IPS DF 19.7 (cell line): ENCODE data around the gene CLEC3B.
"Not testable (repeated sequence)": the region's sequence is repeated elsewhere in the genome, so short reads cannot be mapped to it uniquely, and the experiment has no call there.

Source experiments
- DNase-seq: peaks from one replicate; pipeline ENCODE4 v3.0.0-alpha.2; 2013; ENCODE audit warnings: low read depth, low spot score

Gene CLEC3B

DNA sequence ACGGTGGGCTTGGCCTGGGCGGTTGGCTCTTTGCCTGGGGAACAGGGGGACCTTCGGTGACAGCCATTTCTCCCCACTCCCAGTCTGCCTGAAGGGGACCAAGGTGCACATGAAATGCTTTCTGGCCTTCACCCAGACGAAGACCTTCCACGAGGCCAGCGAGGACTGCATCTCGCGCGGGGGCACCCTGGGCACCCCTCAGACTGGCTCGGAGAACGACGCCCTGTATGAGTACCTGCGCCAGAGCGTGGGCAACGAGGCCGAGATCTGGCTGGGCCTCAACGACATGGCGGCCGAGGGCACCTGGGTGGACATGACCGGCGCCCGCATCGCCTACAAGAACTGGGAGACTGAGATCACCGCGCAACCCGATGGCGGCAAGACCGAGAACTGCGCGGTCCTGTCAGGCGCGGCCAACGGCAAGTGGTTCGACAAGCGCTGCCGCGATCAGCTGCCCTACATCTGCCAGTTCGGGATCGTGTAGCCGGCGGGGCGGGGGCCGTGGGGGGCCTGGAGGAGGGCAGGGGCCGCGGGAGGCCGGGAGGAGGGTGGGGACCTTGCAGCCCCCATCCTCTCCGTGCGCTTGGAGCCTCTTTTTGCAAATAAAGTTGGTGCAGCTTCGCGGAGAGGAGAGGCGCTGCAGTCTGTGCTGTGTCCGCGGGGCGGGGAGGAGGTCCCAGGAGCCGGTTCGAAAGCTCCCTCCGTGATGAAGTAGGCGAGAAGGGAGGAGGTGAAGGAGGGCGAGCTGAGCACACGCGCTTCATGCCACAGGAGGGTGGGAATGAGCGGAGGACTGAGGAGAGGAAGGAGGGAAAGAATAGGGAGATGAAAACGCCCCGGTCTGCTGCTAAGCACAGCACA lies 9.6 kb downstream of the CLEC3B start:
- no peak for DNase-seq

DNA sequence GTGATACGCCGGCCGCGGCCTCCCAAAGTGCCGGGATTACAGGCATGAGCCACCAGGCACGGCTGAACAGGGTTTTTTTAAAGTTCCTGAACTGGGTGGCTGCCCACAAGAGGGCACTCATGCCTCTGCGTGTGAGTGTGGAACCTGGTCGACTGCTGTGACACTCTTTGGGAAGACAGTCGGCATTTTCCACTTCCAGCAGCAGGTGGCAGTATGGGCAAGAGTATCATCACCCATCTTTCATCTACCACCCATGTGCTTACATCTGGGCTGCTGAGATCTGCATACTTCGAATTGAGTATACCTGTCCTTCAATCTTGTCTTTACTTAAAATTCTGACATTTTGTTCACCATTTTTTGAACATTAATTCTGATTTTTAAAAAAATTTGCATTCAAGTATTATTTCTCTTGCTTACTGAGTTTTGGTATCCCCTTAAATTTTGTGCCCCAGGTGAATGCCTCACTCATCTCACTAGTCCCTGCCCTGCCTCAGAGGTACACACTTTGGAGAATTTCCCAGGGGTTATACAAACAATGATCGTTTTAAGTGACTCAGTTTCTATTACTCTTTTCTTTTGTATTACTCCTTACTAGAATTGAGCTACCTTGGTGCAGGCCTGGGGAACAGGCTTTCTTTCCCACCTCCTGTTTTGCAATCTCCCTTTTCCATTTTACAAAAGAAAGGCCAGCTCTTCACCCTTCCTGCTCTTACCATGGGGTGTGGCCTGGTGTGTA lies 11.8 kb downstream of the CLEC3B start:
- DNase-seq: peak; percentile 86

DNA sequence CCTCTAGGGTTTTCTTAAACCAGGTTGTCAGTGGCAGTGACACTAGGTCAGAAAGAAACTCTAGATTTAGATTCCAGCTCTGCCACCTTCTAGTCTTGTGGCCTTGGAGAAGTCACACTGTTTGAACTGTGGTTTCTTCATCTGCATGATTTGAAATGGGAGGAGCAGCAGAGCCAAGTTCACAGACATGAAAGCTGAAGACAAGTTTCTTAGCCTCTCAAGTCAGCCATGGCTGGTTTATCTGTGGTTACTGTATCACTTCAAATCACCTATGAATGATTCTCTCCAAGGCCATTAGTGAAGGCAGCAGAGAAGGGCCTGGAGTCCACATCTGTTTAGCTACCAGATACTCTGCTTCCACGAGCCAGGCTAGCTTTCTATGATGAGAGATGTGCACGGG lies 15.6 kb downstream of the CLEC3B start:
- DNase-seq: no peak

DNA sequence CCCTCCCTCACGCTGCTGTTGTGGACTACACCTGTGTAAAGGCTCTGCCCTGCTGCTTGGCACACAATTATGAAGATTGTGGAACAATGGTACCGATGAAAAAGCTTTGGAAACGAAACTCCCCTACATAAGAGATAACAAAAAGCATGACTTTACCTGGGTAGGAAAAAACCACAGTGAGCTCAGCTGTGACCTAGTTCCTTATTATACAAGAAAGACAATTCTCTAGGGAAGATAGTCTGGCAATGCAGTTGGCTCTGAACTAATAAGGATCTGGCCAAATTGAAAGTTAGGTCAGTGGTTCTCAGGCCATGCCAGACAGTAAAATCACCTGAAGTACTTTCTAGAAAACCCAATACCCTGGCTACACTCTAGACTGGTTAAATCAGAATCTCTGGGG lies 16.1 kb downstream of the CLEC3B start:
- DNase-seq: no peak

DNA sequence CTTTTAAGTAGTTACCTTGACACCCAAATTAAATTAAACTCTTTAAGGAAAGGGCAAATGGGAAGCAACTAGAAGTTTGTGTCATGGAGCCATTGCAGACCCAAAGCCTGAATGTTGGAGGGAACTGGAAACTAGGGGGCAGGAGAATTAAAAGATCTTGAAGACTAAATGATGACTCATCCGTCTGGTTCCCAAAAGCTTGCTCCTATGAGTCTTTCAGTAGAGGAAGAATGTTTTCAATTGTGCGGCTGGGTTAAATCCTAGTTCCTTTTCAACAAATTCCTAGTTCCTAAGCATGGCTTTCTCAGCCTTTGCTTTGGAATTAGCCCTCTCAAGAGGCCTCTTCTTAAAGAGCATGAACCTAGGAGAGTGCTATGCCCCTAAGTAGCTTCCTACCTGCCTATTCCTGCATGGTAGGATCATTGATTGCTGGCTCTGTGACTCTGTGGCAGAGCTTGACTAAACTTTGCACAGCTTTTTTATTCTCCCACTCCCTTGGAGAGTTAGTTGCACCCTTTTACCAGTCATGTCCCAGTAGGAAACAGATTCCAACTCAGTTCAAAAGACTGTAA lies 17.7 kb downstream of the CLEC3B start:
- DNase-seq: no peak

DNA sequence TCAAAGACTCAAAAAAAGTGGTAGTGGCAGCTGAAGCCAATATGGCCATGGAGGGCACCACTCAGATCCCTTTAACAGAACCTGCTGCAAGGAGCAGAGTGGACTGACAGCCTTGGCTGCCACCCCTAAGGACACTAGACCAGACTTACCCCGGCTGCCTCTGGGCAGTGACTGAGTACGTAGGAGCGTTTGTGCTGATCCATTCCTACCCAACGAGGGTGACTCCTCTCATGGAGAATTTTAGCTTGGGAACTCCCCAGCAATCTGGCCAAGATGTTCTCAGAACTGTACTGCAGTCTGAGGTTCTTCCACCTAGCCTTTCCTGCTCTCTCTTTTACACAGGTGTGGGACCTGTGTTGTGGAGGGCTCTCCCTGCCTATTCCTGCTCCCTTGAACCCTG lies 22.1 kb downstream of the CLEC3B start:
- DNase-seq: no peak

DNA sequence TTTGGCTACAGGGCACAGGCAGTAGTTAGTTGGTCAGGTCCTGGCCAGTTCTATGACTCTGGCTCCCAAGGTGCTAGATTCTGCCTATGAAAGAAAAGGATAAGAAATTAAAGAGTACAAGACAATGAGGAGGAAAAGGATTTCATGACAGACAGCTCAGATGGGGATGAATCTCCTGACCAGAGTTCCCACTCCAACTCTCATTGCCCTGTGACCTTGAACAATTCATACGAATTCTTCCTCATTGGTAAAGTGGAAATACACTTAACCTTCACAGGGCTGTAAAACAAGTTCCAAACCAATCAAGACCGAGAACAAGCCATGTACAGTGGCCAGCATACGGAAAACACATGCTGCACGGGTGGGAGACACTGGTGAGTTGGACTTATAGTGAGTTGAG lies 23.7 kb downstream of the CLEC3B start:
- DNase-seq: no peak

DNA sequence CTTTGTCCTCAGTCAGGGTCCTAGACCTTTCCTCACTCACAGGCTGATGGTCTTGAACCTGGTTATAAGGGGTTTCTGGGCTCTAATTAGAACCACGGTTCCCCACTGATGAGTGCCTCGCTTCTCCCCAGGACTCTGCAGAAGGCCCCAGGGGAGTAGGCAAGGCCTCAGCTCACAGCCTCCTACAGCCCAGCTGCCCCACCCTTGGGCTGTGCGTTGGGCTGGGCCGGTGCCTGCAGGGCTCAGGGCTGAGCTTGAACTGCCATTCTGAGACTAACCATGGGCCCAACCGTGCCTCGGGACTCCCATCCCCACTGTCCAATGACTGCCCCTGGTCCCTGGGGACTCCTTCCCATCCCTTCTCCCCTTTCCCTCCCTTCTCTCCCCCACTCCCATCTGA lies 25.6 kb downstream of the CLEC3B start:
- DNase-seq: no peak

DNA sequence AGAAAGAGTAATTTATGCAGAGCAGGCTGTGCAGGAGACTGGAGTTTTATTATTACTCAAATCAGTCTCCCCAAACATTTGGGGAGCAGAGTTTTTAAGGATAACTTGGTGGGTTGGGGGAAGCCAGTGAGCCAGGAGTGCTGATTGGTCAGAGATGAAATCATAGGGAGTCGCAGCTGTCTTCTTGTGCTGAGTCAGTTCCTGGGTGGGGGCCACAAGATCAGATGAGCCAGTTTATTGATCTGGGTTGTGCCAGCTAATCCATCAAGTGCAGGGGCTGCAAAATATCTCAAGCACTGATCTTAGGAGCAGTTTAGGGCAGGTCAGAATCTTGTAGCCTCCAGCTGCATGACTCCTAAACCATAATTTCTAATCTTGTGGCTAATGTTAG lies 27.7 kb downstream of the CLEC3B start:
- DNase-seq: not testable (repeated sequence)

DNA sequence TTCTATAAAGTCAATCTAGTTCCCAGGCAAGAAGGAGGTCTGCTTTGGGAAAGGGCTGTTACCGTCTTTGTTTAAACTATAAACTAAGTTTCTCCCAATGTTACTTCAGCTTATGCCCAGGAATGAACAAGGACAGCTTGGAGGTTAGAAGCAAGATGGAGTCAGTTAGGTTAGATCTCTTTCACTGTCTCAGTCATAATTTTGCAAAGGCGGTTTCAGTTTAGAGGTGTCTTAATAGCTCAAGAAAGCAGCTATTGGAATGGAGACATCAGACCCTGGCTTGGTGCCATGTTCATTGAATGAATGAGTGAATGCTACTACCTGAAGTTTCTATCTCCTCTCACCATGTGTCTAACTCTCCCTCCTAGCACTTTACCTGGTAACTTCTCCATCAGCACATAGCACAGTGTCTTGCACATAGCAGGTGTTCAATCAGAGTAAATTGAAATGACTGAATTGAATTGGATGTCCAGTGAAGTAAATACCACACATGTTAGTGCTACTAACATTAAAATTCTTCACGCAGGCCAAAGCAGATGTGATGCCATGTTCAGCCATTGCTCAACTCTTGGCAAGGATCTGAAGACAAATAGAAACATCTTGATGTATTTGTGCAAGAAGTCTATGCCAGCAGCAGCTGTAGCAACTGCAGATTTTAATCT lies 28.2 kb downstream of the CLEC3B start:
- DNase-seq: no peak

DNA sequence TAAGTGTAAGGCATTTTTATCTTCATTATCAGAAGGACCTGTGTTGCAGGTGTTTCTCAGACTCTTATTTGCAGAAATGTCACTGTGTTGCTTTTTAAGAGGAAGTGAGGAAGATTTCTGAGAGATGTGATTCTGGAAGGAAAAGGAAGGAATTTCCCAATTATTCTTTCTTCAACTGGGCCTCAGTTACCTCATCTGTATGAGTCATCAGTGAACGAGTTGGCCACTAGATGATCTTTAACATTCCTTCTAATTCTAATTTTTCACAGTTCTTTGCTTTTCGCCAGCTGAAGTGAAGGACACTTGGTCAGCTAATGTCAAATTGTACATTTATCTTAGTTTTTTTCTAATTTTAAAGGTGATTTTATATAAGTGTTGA lies 28.9 kb downstream of the CLEC3B start:
- no peak for DNase-seq

DNA sequence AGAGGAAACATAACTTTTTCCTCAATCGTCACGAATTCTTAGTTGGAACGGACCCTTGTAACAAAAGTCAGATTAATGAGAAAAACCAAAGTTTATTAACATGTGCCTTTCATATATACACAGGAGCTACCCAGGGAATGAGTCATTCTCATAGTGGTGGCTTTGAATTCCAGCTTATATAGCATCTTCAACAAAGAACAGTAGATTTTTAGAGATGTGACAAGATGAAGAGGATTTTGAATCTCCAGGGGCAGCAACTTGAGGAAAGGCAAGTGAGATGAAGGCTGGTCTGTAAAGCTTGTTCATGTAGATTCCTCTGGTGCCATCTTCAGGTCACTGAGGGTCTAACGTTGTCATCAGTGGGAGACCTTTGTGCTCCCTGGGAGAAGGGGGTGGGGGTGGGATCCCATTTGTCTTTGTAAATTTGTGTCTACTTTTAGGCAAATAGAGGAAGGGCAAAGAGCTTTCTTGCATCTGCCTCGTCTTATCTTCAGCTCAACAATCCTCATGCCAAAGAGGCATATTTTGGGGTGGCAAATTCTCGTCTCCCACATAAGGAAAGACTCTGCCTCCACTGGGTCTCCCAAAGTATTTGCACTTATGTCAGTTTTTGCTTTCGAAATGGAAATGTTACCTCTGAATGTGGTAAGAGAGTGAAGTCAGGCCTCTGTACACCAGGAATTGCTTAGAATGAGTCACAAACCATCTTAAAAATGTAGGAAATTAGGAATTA lies 29.5 kb downstream of the CLEC3B start:
- peak; percentile 63 for DNase-seq

DNA sequence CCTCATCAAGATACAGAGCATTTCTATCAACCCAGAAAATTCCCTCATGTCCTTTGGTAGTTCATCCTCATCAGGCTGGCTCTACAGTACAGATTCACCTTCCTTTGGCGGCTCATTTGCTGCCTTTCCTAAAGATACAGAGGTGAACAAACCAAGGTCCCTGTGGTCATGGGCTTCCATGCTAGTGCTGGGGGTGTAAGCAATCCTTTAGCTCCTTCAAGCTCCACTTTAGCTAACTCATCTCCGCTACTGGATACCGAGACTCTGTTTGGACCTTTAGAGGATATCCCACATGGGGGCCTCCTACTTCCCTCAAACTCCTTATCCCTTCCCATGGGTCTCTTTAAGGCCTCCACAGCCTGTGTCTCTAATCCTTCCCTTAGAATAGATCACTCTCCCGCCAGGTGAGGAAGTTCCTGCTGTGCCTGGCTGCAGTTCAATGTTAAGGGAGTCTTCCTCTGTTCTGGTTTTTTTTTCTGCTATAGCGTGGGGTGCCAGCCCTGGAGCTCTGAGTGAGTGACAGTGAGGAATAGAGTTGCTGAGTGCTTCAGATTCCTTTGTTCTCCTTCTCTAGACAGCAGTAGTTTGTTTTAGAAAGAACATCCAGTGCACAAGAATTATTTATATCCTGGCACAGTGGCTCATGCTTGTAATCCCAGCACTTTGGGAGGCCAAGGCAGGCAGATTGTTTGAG lies 30.7 kb downstream of the CLEC3B start:
- DNase-seq: peak; percentile 45

DNA sequence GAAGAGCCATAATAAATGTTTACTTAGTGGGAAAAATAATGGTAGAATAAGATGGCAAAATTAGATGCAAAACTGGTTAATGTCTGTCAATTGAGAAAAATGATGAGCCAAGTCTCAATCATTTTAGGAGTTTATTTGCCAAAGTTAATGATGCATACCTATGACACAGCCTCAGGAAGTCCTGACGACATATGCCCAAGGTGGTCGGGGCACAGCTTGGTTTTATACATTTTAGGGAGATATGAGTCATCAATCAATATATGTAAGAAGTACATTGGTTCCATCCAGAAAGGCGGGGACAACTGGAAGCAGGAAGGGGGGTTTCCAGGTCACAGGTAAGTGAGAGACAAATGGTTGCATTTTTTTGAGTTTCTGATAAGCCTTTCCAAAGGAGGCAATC lies 31.5 kb downstream of the CLEC3B start:
- DNase-seq: no peak

DNA sequence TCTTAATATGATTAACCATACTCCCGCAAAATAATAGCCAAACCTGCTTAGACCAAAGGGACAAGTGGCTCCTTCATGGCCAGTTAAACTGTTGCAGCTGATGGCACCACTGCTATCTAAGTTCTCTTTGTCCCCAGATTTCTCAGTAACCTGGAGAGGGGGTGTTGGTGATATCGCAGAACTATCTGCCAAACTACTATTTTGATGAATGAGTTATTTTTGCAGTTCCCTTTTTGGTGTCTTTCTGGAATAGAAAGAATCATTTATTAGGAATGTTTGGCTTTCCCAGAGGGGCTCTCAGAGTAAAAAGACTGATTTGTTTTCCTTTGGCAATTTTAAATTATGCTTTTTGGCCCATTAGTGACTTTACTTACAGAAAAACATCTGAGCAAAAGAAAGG lies 33.0 kb downstream of the CLEC3B start:
- DNase-seq: no peak

DNA sequence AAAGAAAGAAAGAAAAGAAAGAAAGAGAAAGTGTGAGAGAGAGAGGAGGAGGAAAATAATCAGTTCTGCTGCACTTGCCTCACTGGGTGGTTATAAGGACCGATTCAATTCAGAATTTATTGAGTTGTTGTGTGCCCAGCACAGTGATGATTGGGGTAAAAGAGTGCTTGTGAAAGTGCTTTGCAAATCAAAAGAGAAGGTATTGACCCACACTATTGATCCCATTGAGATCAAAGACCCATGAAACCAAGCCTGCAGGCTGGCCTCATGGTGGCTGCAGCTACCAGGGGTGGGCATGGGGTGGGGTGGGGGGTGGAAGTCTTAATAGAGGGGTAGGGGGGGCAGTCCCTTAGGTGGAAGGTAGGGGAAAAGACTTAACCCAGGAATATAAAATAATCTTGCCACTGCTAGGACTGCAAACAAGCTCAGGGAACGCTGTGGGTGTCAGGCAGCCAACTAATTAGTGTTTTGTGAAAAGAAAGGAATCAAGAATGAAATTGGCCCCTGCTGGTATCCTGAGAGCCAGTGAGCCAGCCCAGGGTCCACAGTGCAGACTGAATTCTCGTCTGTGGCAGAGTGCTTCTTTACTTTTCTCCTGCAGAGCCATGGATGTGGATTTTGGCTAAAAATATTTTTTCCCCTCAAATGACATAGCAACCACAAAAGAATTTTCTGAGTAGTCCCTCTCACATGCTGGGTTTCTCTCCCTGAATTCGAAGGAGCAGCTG lies 34.2 kb downstream of the CLEC3B start:
- DNase-seq: no peak

DNA sequence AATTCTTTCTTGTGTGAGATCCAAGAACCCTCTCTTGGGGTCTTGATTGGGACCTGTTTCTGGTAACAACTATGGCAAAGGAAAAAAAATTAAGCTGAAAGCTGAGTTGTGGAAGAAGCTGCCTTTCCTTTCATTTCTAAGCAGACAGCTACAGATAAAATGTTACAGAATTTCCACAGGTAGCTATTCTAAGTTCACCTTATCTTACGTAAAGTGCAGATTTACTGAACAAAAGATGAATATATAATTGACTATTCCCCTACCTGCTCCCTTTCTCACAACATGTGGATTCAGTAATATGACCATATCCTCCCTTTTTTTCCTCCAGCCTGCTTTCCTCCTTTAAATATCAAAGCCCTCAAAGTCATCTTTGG lies 36.6 kb downstream of the CLEC3B start:
- no peak for DNase-seq

DNA sequence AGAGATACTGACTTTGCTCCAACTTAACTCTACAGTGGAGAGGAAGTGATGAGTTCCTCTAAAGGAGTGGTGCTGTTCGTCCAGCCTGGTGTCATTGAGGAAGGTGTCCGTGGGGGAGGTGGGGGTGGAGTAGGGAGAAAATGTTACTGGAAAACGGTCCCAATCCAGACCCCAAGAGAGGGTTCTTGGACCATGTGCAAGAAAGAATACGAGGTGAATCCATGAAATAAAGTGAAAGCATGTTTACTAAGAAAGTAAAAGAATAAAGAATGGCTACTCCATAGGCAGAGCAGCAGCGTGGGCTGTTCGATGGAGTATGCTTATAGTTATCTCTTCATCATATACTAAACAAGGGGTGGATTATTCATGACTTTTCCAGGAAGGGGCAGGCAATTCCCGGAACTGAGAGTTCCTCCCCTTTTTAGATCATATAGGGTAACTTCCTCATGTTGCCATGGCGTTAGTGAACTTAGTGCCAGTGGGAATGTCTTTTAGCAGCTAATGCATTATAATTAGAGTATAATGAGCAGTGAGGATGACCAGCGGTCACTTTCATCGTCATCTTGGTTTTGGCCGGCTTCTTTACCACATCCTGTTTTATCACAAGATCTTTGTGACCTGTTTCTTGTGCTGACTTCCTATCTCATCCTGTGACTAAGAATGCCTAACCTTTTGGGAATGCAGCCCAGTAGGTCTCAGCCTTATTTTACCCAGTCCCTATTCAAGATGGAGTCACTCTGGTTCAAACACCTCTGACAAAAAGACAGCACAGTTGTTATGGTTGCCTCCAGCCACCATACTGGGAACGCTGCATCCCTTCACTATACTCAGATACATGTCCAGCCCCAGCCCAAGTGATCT lies 38.6 kb downstream of the CLEC3B start:
- no peak for DNase-seq

DNA sequence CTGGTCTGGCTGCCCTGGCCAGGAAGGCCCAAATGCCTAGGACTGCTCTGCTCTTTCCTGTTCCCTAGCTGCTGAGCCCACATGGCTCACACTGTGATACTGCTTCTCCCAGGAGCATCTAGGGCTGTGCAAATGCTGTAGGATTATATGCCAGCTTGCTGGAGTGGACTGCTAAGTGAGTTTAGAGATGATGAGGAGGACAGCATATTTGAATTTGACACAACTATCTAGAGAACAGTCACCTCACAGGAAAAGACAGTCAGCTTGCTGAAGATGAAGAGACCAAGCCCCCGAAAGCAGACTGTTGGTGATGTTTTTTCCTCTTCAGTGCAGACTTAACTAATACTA lies 39.2 kb downstream of the CLEC3B start:
- DNase-seq: no peak
